GM23338 (cell line): ENCODE measurements around the gene SLX4IP. TPM values are rescaled to one million over a fixed set of nuclear protein-coding genes. Genes with fewer than 3 reads are reported as not detected.

ENCODE experiments used
- ATAC-seq: fragments of 200-7000 bp; cut with Tn5 transposase; 3 replicates; pipeline ENCODE4 v1.9.1; 2020
- DNase-seq: peaks from one replicate; pipeline ENCODE4 v3.0.0-alpha.2; 2015; ENCODE audit warnings: low spot score
- H2AFZ ChIP-seq: fragments of 200-600 bp; sonication (generic); 2 replicates; pipeline ENCODE4 v1.8.0; 2016; ENCODE audit warnings: antibody characterized with exemption, mild to moderate bottlenecking, moderate library complexity
- H3F3A ChIP-seq: fragments of 200-600 bp; sonication (generic); replicated peaks from 2 replicates; pipeline ENCODE4 v1.8.0; 2017; ENCODE audit warnings: antibody characterized with exemption, mixed run types, low read depth
- H3K27ac ChIP-seq: fragments of 200-600 bp; sonication (generic); 2 replicates; pipeline ENCODE4 v1.6.1; 2016; ENCODE audit warnings: low read depth
- H3K27me3 ChIP-seq: fragments of 200-600 bp; sonication (generic); 2 replicates; pipeline ENCODE4 v1.8.0; 2016; ENCODE audit warnings: mild to moderate bottlenecking, mixed run types, moderate library complexity; ENCODE audit not compliant: insufficient read depth
- H3K36me3 ChIP-seq: fragments of 200-600 bp; sonication (generic); 2 replicates; pipeline ENCODE4 v1.8.0; 2016; ENCODE audit warnings: mild to moderate bottlenecking; ENCODE audit not compliant: insufficient read depth
- H3K4me1 ChIP-seq: fragments of 200-600 bp; sonication (generic); 2 replicates; pipeline ENCODE4 v1.8.0; 2016; ENCODE audit warnings: mild to moderate bottlenecking, moderate library complexity; ENCODE audit not compliant: insufficient read depth
- H3K4me2 ChIP-seq: fragments of 200-600 bp; sonication (generic); 2 replicates; pipeline ENCODE4 v1.7.1; 2017; ENCODE audit warnings: mixed run types
- H3K4me3 ChIP-seq: fragments of 200-600 bp; sonication (generic); 2 replicates; pipeline ENCODE4 v1.6.1; 2016; ENCODE audit warnings: mixed run types
- H3K79me2 ChIP-seq: fragments of 200-600 bp; sonication (generic); replicated peaks from 2 replicates; pipeline ENCODE4 v1.8.0; 2017; ENCODE audit warnings: mild to moderate bottlenecking; ENCODE audit not compliant: insufficient read depth
- H3K9me2 ChIP-seq: fragments of 200-600 bp; sonication (generic); 2 replicates; pipeline ENCODE4 v1.8.0; 2017; ENCODE audit not compliant: insufficient read depth
- H4K20me1 ChIP-seq: fragments of 200-600 bp; sonication (generic); replicated peaks from 2 replicates; pipeline ENCODE4 v1.8.0; 2017; ENCODE audit warnings: mild to moderate bottlenecking; ENCODE audit not compliant: insufficient read depth
- H3K27ac Mint-ChIP-seq: 2 replicates; pipeline ENCODE4 v1.8.0; 2020; ENCODE audit warnings: inconsistent platforms, mild to moderate bottlenecking, moderate library complexity, mixed read lengths
- H3K27me3 Mint-ChIP-seq: 3 replicates; pipeline ENCODE4 v1.8.0; 2022; ENCODE audit warnings: low read depth, mild to moderate bottlenecking, moderate library complexity, mixed read lengths, inconsistent platforms; ENCODE audit not compliant: insufficient read depth, poor library complexity
- H3K36me3 Mint-ChIP-seq: 3 replicates; pipeline ENCODE4 v1.8.0; 2021; ENCODE audit warnings: low read depth, mild to moderate bottlenecking, inconsistent platforms, moderate library complexity, mixed read lengths
- H3K4me1 Mint-ChIP-seq: 3 replicates; pipeline ENCODE4 v1.8.0; 2020; ENCODE audit warnings: mild to moderate bottlenecking, inconsistent platforms, mixed read lengths
- H3K4me3 Mint-ChIP-seq: 3 replicates; pipeline ENCODE4 v1.8.0; 2021; ENCODE audit warnings: moderate library complexity, mild to moderate bottlenecking, inconsistent platforms, mixed read lengths
- H3K9me3 Mint-ChIP-seq: 3 replicates; pipeline ENCODE4 v1.8.0; 2020; ENCODE audit warnings: moderate library complexity, mild to moderate bottlenecking, inconsistent platforms, mixed read lengths
- CREB1 ChIP-seq: fragments of 250-450 bp; sonication (Bioruptor Pico); IDR thresholded peaks from 2 replicates; pipeline ENCODE4 v1.5.0; 2020; ENCODE audit warnings: low read depth, mild to moderate bottlenecking, moderate library complexity
- ETS1 ChIP-seq: IDR thresholded peaks from 2 replicates; pipeline ENCODE4 v1.6.1; 2016; ENCODE audit warnings: antibody characterized with exemption
- EZH2 ChIP-seq: fragments of 200-600 bp; sonication (generic); IDR thresholded peaks from one replicate; pipeline ENCODE4 v1.8.0; 2017; ENCODE audit warnings: antibody characterized with exemption, mild to moderate bottlenecking, low read depth; ENCODE audit not compliant: unreplicated experiment
- EZH2phosphoT487 ChIP-seq: fragments of 200-600 bp; sonication (generic); IDR thresholded peaks from one replicate; pipeline ENCODE4 v1.8.1; 2018; ENCODE audit warnings: antibody characterized with exemption; ENCODE audit not compliant: unreplicated experiment
- NANOG ChIP-seq: IDR thresholded peaks from 2 replicates; pipeline ENCODE4 v1.6.1; 2016; ENCODE audit warnings: antibody characterized with exemption, borderline replicate concordance
- POLR2AphosphoS5 ChIP-seq: IDR thresholded peaks from 2 replicates; pipeline ENCODE4 v1.6.1; 2016; ENCODE audit warnings: antibody characterized with exemption, low read depth
- REST ChIP-seq: IDR thresholded peaks from one replicate; pipeline ENCODE4 v1.6.1; 2018; ENCODE audit warnings: antibody characterized with exemption; ENCODE audit not compliant: unreplicated experiment
- STAT1 ChIP-seq: IDR thresholded peaks from one replicate; pipeline ENCODE4 v1.6.1; 2016; ENCODE audit warnings: antibody characterized with exemption; ENCODE audit not compliant: unreplicated experiment
- ZNF114 ChIP-seq: fragments of 250-450 bp; sonication (Bioruptor Pico); IDR thresholded peaks from 2 replicates; pipeline ENCODE4 v1.5.0; 2020; ENCODE audit warnings: mild to moderate bottlenecking, moderate library complexity
- ZNF331 ChIP-seq: fragments of 250-450 bp; sonication (Bioruptor Pico); IDR thresholded peaks from 2 replicates; pipeline ENCODE4 v1.5.0; 2020; ENCODE audit warnings: low read depth, mild to moderate bottlenecking, moderate library complexity
- polyA plus RNA-seq: library from polyadenylated mRNA; unstranded; fragments of >200 nt; fragmentation: Nextera tagmentation; extraction: Ambion mirVana; gene quantifications from 2 replicates; pipeline ENCODE4 v1.2.1, GENCODE V29; 2016
- total RNA-seq: library from RNA; depleted of rRNA; stranded (reverse); fragments of >200 nt; shearing (Covaris generic); gene quantifications from 2 replicates; pipeline ENCODE4 v1.2.3, GENCODE V29; 2014
- TF ChIP-seq, protein P1 (sequence below), 2 experiments: fragments of 200-600 bp in 1 of 2; sonication (generic) in 1 of 2; conservative IDR thresholded peaks; 2 replicates each; pipeline versions ENCODE4 v1.5.1 to v1.6.1; 2016 to 2017; ENCODE audit warnings: antibody characterized with exemption in 2 of 2, low read depth in 2 of 2, mild to moderate bottlenecking in 2 of 2, moderate library complexity in 1 of 2

The SLX4IP gene
- total and polyA plus RNA-seq, 2 experiments from 2014 or later = 9.1 to 9.8 TPM

- no peak for TF ChIP-seq NANOG
- TF ChIP-seq CREB1 (CRISPR knock-in tag) = no peak
Observed at GRCh38 chr20:10641893-10642292, 206.8 kb downstream of the SLX4IP start (continued).

DNA sequence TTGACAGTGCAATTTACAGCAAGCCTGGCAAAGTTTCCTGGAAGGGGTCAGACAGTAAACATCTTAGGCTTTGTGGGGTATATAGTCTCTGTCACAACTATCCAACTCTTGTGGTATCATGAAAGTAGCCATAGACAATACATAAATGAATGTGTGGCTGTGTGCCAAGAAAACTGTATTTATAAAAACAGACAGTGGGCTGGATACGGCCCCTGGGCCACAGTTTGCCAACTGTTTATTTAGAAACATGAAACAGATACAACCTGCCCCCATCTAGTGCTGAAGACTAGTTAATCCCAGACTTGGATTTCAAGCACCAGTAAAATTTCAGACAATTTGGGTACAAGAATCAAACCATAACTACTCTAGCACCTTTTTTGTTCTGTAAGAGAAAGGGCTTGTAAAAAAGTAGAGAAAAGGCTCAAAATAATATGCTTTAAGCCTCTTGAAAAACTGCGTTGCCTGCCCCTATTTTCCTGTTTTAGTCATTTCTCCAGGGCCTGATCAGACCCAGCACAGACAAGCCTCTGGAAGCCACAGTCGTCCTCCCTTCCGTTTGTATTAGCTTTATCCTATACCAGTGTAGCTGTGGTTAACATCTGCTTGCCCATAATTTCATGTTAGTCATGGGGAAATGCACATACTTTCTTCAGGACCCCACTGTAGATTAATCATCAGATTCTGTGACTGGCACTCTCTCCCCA is 207.9 kb downstream of the SLX4IP start:
- peaks cover 13% of the 10 kb centered on the region for H3K27me3 Mint-ChIP-seq
- Histone ChIP-seq H3K79me2 (no peaks in the 10 kb centered on the region), H3K36me3 (peaks cover 74% of the 10 kb centered on the region), H3K9me2 (no peaks in the 10 kb centered on the region), H3K27ac (no peak overlapping the region), H3K4me3 (no peak overlapping the region), H2AFZ (no peak overlapping the region), H3K4me1 (peaks cover 11% of the 10 kb centered on the region), H4K20me1 (peaks cover 8% of the 10 kb centered on the region), H3F3A (no peaks in the 10 kb centered on the region), H3K4me2 (no peak overlapping the region), H3K27me3 (no peaks in the 10 kb centered on the region)
- TF ChIP-seq ETS1 (no peak), REST (no peak)
- H3K4me1 Mint-ChIP-seq = peaks cover 24% of the 10 kb centered on the region
- DNase-seq = no peak
- no peaks in the 10 kb centered on the region for H3K9me3 Mint-ChIP-seq
- H3K36me3 Mint-ChIP-seq = peaks cover 97% of the 10 kb centered on the region
- H3K27ac Mint-ChIP-seq = no peak overlapping the region
- ATAC-seq = no peak
- H3K4me3 Mint-ChIP-seq = no peak overlapping the region

GRCh38 chr20:10643560-10643873 is 208.4 kb downstream of the SLX4IP start:
- peaks cover 15% of the 10 kb centered on the region for H3K27me3 Mint-ChIP-seq
- Histone ChIP-seq H3K9me2 (no peaks in the 10 kb centered on the region), H3K79me2 (no peaks in the 10 kb centered on the region)
- TF ChIP-seq ETS1 (no peak), STAT1 (no peak), CREB1 (CRISPR knock-in tag) (no peak), ZNF114 (CRISPR knock-in tag) (no peak), POLR2AphosphoS5 (no peak), ZNF331 (CRISPR knock-in tag) (no peak), EZH2 (no peak), EZH2phosphoT487 (no peak), NANOG (no peak)
- TF ChIP-seq, protein P1, sequence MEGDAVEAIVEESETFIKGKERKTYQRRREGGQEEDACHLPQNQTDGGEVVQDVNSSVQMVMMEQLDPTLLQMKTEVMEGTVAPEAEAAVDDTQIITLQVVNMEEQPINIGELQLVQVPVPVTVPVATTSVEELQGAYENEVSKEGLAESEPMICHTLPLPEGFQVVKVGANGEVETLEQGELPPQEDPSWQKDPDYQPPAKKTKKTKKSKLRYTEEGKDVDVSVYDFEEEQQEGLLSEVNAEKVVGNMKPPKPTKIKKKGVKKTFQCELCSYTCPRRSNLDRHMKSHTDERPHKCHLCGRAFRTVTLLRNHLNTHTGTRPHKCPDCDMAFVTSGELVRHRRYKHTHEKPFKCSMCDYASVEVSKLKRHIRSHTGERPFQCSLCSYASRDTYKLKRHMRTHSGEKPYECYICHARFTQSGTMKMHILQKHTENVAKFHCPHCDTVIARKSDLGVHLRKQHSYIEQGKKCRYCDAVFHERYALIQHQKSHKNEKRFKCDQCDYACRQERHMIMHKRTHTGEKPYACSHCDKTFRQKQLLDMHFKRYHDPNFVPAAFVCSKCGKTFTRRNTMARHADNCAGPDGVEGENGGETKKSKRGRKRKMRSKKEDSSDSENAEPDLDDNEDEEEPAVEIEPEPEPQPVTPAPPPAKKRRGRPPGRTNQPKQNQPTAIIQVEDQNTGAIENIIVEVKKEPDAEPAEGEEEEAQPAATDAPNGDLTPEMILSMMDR (conservative IDR thresholded peaks at IDR 0.05; ENCODE audit: low read depth in 2 of 2) = no peak

More at GRCh38 chr20:10643560-10643873, 208.4 kb downstream of the SLX4IP start:
- Histone ChIP-seq H3K4me3 (no peak overlapping the region), H4K20me1 (peaks cover 8% of the 10 kb centered on the region), H3K4me2 (no peak overlapping the region), H3K27me3 (no peaks in the 10 kb centered on the region), H3K4me1 (peaks cover 8% of the 10 kb centered on the region), H3K36me3 (peaks cover 79% of the 10 kb centered on the region), H3K27ac (no peak overlapping the region), H2AFZ (no peak overlapping the region), H3F3A (no peaks in the 10 kb centered on the region)
- no peak overlapping the region for H3K4me3 Mint-ChIP-seq
- DNase-seq (no peak), ATAC-seq (no peak)
- H3K36me3 Mint-ChIP-seq = peaks cover 97% of the 10 kb centered on the region
- peaks cover 24% of the 10 kb centered on the region for H3K4me1 Mint-ChIP-seq
- no peaks in the 10 kb centered on the region for H3K9me3 Mint-ChIP-seq
- H3K27ac Mint-ChIP-seq = no peak overlapping the region
